Astrocyte of the spinal cord (primary cell): ENCODE data around the gene KAT6B.

Experiments used
- DNase-seq: peaks from one replicate; pipeline ENCODE4 v3.0.0; 2011; ENCODE audit warnings: low read depth, low spot score
- H3K4me3 ChIP-seq: 2 replicates; pipeline ENCODE4 v1.5.1; 2011; ENCODE audit warnings: low read depth, mild to moderate bottlenecking, low read length, moderate library complexity
- CTCF ChIP-seq: IDR thresholded peaks from 2 replicates; pipeline ENCODE4 v1.5.1; 2012; ENCODE audit warnings: low read depth, mild to moderate bottlenecking, low read length, inconsistent platforms
- in situ Hi-C: cut with HindIII; loops from 2 replicates; pipeline ENCODE4 v1.10.0; 2017; ENCODE audit warnings: low sequenced_read_pairs

The KAT6B gene

GRCh38 chr10:74934100-74934812, 107.9 kb downstream of the KAT6B start:
- no peak overlapping the region for H3K4me3 ChIP-seq
- DNase-seq, result no peak
- in situ Hi-C loops, result no loop called here
- TF ChIP-seq CTCF, result no peak

GRCh38 chr10:74936577-74937265, 110.3 kb downstream of the KAT6B start:
- no peak overlapping the region for H3K4me3 ChIP-seq
- in situ Hi-C loops, result no loop called here
- no peak for TF ChIP-seq CTCF
- peak; percentile 41 for DNase-seq

GRCh38 chr10:74937266-74937856, 111.0 kb downstream of the KAT6B start:
- no peak for TF ChIP-seq CTCF
- in situ Hi-C loops, result no loop called here
- DNase-seq, result no peak
- H3K4me3 ChIP-seq, result no peak overlapping the region

GRCh38 chr10:74944205-74944604, 117.8 kb downstream of the KAT6B start:
- no peak for TF ChIP-seq CTCF
- no peak for DNase-seq
- H3K4me3 ChIP-seq, result no peak overlapping the region
- in situ Hi-C loops, result no loop called here

GRCh38 chr10:74947781-74948401, 121.5 kb downstream of the KAT6B start:
- no peak overlapping the region for H3K4me3 ChIP-seq
- no peak for DNase-seq
- no peak for TF ChIP-seq CTCF
- in situ Hi-C loops, result no loop called here

GRCh38 chr10:74949034-74949832, 122.8 kb downstream of the KAT6B start:
- no peak for TF ChIP-seq CTCF
- in situ Hi-C loops, result no loop called here
- peak; percentile 35 for DNase-seq
- no peak overlapping the region for H3K4me3 ChIP-seq
